Prostate gland (tissue), 2 donors: Measurements from ENCODE around the gene SIGLEC8.

Experiments used
- POLR2A ChIP-seq: fragments of 450-650 bp; IDR thresholded peaks from one replicate; pipeline ENCODE4 v1.6.1; 2016; ENCODE audit warnings: antibody characterized with exemption, mild to moderate bottlenecking
- POLR2AphosphoS5 ChIP-seq: sonication (generic); formaldehyde crosslinking; IDR thresholded peaks from one replicate; pipeline ENCODE4 v1.6.1; 2017; ENCODE audit warnings: antibody characterized with exemption
- TF ChIP-seq, protein P1 (sequence below), 4 experiments: fragments of 200-600 bp in 2 of 4; fragments of 450-650 bp in 2 of 4; sonication (generic) in 2 of 4; IDR thresholded peaks; 1 replicate in 3 of 4; 2 replicates in 1 of 4; pipeline ENCODE4 v1.5.1; 2016 to 2019; ENCODE audit warnings: antibody characterized with exemption in 4 of 4, mild to moderate bottlenecking in 2 of 4, moderate library complexity in 2 of 4

DNA sequence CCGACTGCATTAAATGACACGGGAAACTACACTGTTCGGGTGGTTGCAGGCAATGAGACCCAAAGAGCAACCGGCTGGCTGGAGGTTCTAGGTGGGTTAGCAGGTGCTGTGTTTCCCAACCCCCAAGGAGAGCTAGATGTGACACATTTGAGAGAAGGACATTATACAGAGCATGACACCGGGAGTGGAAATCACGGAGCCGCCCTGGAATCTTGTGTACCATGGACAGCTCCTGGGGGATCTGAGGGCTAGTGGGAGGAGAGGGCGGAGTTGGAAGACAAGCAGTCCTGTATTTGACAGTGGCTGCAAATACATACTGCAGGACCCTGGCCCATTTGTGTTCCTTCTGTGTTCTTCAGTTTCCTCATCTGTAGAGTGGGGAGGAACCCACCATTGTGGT lies 22.3 kb upstream of the SIGLEC8 start:
- TF ChIP-seq, protein P1, sequence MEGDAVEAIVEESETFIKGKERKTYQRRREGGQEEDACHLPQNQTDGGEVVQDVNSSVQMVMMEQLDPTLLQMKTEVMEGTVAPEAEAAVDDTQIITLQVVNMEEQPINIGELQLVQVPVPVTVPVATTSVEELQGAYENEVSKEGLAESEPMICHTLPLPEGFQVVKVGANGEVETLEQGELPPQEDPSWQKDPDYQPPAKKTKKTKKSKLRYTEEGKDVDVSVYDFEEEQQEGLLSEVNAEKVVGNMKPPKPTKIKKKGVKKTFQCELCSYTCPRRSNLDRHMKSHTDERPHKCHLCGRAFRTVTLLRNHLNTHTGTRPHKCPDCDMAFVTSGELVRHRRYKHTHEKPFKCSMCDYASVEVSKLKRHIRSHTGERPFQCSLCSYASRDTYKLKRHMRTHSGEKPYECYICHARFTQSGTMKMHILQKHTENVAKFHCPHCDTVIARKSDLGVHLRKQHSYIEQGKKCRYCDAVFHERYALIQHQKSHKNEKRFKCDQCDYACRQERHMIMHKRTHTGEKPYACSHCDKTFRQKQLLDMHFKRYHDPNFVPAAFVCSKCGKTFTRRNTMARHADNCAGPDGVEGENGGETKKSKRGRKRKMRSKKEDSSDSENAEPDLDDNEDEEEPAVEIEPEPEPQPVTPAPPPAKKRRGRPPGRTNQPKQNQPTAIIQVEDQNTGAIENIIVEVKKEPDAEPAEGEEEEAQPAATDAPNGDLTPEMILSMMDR (IDR thresholded peaks at IDR 0.05) = no peak
- TF ChIP-seq POLR2A = no peak
- TF ChIP-seq POLR2AphosphoS5 = no peak
